Activated T-cell treated with anti-CD3 and anti-CD28 coated beads, Interleukin-2, amount 50 U/mL, for 1 hour (primary cell): ENCODE results near the gene EXOC3L1.

Experiments used
- DNase-seq: peaks from one replicate; pipeline ENCODE4 v3.0.0-alpha.2; 2020

Gene EXOC3L1, protein sequence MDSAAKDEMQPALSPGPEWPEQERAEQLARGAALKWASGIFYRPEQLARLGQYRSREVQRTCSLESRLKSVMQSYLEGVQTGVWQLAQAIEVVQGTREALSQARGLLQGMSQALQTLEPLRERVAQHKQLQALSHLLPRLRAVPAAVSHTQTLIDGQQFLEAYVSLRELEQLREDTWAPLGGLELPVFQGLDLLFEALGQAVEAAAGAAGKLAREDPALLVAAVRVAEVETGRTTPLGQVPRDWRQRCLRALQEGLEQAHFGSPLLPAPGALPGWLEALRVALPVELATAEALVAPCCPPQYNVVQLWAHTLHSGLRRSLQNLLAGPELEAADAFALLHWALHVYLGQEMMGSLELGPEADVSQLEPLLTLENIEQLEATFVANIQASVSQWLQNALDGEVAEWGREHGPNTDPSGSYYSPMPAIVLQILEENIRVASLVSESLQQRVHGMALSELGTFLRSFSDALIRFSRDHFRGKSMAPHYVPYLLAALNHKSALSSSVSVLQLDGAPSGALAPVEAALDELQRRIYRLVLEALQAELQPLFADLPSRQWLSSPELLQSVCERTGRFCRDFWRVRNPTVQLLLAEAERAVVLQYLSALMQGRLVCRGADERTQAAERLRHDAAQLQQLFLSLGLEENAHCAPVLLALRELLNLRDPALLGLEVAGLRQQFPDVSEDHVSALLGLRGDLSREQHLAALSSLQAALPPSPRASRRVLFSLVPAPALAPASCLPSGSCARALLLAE

DNA sequence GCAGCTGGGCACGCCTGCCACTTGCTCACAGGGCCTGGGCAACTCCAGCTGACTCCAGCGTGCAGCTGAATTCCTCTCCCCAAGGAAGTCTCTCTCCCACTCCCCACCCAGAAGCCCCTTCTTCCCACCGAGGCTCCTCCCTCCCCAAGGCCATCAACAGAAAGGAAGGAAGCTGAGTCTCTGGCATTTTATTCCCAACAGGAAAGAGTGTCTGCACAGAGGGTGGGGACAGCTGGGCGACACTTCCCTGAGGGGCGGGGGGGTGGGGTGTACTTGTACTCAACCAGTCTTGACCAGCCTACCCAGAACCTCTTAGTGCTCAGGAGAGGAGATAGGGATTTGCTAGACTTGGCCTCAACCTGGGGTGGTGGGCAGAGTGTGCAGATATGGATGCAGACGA lies at the start of gene EXOC3L1:
EXOC3L1 (minus strand) TSS at position 96 of the 400 bp plus-strand sequence. CDS start 460 bp downstream, outside the sequence.
- DNase-seq, result no peak

DNA sequence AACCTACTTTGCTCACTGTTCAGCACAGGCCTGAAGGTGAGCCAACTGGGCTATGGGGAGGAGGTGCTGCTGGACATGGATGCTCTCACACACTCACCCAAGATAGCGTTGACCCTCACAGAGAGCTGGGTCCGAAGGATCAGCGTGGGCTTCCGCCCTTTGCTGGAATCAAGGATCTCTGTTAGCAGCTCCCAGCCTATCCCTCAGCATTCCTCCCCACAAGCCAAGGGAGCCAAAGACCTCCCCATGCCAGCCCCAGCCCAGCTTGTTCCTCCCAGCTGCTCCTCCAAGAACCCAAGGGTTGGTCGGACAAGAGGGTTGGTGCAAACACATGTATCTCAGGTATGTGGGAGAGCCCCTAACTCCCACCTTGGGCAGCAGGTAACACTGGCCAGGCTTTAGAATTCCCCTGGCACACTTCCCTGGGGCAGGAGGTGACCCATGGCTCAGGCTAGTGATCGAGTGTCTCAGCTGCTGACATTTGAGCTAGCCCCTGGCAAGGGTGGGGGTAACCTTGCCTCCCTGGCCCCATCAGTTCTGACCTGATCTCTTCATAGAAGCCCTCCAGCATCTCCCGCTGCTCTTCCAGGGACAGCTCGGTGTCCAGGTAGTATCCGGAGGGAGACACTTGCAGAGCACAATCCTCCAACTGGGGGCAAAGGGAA lies 49.0 kb upstream of the EXOC3L1 start:
- no peak for DNase-seq

DNA sequence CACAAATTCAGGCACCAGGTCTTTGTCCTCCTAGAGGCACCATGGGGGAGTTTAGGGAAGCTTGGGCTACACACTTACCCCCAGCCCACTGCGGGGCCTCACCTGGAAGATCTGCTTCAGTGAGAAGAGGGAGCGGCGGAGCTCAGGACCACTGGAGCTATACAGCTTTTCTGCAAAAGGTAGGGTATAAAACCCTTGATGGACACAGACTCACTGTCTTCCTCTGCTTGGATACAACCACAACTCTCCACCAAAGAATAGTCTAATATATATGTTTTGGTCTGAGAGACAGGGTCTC lies 48.3 kb upstream of the EXOC3L1 start:
- DNase-seq, result no peak

DNA sequence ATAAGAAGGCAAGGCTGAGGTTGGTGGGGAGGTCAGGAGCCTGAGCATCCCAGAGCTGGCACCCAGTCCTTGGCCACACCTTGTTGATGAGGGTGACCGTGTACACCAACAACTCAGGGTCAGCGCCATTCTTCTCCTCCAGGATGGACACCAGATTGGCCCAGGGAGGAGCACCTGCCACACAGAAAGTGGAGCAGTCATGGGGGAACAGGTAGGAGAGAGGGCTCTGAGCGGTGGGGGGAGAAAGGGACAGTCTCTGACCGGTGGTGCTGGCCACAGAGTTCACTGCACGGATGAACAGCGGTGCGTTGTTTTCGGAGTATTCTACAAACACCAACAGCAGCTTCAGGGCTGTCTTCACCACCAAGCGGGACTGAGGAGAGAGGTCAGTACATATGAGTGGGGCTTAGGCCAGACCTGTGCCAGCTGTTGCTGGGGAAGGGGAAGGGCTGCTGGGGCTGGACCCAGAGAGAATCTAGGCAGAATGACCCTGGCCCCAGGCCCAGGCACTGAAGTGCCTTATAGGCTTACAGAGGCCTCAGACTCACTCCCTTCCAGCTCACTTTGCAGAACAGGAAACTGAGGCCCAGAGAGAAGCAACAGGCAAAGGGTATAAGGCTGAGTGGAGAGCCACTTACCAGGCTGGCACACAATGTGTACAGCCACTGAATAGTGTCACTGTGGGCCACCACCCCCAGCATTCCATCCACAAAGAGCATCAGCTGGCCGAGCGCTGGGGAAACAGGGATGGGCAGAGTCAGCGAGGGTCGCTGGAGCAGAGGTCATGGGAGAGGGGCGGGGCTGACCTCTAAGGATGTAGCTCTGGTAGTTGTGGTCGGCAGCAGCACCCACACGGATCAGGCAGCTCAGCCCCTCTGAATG lies 47.7 kb upstream of the EXOC3L1 start:
- no peak for DNase-seq

DNA sequence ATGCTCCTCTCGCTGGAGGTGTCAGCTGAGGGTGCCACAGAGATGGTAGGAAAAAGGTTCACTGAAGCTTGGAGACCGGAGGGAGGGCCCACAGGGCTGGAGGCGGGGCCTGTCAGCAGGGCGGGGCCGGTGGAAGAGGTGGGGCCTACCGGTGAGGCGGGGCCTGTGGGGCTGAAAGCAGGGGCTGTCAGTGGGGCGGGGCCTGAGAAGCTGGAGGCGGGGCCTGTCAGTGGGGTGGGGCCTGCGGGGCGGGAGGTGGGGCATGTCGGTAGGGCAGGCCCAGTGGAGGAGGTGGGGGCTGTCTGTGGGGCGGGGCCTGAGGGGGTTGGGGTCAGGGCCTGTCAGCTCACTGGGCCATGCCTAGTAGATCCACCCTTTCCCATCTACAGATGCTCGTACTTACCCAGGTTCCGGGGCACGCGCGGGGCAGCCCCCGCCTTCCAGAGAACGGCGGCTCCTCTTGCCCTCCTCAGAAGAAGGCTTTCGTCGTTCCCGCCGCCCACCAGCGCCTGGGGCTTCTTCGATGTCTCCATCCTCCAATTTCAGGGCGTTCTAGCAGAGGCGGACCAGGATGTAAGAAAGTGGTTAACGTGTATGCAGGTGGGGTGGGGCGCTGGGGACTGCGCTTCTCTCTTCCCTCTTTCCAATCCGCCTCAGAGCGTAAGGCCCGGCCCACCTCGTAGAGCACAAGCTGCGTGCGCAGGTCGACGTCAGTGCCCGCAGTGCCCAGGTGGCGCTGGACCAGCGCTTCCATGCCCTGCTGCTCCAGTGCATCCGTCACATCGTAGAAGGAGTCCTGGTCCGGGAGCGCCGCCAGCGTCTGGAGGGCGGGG lies 46.8 kb upstream of the EXOC3L1 start:
- DNase-seq, result peak; percentile 83

DNA sequence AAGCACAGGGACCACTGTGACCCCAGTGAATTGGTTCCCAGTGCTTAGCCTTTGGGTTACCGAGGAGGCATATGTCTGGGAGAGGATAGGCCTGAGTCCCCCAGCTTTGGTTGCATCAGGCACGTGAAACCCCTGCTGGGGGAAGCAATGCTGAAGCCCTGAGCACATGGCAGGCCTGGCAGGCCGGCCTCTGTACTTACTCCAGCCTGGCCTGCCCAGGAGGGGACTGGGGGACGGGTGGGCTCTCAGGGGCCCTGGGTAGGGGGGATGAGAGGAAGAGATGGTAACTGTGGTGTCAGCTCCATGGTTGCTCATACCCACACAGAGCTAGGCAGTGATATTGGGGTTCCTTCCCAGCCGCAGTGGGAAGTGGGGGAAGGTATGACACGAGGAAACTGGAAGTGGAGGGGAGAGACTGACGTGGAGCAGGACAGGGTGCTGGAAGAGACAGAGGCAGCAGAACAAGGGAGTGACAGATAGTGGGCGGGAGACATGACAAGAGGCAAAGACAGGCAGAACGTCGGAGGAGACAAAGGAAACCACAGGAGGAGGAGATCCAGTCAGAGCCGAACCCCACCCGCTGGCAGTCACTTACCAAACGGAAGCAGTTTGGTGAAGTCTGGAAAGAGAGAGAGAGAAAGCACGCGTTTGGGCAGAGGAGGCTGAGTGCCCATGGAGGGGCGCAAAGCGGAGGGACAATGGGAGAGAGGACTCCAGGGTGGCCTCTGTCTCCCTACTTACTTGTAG lies 46.1 kb upstream of the EXOC3L1 start:
- no peak for DNase-seq

DNA sequence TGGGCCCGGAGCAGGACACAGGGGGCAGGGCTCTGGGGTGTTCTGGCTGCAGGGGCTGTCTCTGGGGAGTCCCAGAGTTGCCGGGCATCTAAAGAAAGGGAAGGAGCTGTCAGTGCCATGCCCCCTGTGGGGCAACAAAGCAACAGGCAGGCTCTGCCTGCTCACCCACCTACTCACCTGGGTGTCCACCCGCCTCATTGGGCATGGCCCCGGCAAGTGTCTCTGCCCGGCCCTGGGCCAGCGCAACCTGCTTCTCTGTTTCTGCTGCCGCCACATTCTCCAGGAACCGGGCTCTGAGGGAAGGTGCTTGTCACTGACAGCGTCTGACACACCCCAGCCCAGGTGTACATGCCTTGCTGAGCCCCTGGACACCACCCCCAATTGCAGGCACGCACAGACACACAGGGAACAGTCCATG lies 44.3 kb upstream of the EXOC3L1 start:
- DNase-seq, result no peak

DNA sequence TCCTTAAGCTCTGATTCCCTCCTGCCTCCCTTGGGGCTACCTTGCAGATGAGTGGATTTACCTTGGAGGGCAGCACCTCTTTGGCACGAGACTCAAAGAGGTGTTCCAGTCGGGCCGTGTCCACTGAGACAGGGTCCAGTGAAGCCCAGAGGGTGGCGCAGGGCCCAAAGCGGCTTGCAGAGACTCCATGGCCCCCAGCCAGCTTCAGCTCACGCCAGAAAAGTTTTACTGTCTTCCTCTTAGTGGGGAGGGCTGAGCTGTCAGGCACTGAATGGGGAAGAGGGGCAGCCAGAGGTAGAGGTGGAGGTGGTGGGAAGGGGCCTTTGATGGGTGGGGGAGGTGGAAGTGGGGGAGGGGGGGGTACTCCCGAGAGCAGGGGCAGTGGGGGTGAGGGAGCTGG lies 43.7 kb upstream of the EXOC3L1 start:
- DNase-seq, result no peak

DNA sequence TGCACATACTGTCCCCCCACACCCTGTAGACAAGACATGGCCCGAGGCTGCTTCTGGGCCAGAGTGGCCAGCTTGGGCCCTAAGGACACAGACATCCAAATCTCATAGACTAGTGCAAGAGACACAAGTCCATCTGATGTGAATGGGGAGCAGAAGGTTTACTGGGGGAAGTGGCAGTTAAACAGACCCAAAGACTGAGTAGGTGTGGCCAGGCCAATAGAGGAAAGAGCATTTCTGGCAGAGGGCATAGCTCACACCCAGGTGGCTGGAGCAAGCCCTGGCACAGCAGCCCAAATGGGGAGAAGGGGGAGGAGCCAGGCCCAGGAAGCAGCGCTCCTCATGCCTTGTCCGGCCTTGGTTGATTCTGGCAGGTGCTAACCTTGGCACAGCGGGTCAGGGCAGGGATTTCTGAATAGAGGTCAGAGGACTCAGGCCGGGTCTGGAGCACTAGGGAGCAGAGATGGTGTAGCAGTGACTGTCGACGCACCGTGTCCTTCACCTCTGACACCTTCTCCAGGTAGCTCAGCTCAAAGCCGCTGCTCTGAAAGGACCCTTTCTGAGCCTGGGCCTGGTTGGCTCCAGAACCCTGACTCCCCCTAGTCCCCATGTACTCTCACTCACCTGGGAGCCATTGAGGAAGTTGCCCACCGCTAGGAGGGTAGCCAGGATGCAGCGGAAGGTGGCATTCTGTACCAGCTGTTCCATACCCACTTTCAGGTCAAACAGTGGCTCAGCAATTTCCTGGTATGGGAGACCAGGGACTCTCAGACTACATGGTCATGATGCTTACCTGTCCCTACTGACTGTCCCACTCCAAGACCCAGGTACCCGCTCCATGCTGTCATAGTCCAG lies 41.1 kb upstream of the EXOC3L1 start:
- no peak for DNase-seq

DNA sequence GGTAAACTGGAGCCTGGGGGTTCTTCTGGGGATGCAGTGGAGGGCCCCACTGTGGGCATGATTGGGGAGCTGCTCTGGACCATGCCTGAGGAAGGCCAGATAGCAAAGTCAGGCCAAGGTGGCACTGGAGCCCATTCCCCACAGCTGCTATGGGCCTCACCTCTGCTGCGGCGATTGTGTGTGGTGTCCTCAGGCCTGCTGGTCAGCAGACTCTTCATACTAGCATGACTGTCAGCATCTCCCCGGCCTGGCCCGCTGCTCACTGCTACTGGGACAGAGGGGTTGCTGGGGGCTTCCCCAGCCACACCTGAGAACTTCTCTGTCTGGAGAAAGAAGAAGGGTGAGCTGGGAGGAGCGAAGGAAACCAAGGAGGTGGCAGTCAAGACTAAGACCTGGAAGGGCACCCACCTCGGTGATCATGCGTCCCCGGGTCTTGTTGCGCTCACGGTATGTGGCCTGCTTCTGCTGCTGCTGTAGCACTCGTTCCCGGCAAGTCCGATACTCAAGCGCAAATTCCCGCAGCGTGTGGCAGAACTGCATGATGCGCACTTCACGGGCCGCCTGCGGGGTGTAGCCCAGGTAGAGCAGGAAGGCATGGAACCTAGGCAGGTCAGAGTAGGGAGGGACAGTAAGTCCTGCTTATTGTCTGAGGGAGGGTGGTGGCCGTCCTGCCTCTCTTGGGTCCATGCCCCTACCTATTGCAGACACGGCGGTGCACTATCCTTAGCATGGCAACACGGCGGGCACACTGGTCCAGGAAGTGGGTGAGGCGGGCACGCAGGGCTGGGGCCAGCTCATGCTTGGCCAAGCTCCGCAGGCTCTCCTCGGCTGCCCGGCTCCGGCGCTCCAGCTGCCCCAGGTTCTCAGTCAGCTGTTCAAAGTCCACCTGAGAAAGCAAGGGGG lies 40.2 kb upstream of the EXOC3L1 start:
- no peak for DNase-seq

DNA sequence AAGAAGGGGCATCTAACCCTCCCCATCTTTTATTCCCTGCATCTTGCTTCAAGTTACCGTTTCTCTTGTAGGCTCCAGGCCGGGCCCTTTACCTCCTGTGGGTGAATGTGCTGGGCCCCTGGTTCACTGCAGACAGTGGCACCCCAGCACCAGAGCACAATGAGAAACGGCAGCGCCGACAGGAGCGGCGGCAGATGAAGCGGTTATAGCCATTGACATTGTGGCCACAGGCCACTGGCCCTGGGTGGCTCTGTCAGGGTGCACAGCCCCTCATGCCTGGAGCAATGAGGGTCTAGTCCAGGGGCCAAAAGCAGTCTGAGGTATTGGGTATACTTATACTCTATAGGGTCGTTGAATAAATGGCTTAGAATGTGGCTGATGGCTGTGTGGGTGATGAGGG lies 39.0 kb upstream of the EXOC3L1 start:
- no peak for DNase-seq

DNA sequence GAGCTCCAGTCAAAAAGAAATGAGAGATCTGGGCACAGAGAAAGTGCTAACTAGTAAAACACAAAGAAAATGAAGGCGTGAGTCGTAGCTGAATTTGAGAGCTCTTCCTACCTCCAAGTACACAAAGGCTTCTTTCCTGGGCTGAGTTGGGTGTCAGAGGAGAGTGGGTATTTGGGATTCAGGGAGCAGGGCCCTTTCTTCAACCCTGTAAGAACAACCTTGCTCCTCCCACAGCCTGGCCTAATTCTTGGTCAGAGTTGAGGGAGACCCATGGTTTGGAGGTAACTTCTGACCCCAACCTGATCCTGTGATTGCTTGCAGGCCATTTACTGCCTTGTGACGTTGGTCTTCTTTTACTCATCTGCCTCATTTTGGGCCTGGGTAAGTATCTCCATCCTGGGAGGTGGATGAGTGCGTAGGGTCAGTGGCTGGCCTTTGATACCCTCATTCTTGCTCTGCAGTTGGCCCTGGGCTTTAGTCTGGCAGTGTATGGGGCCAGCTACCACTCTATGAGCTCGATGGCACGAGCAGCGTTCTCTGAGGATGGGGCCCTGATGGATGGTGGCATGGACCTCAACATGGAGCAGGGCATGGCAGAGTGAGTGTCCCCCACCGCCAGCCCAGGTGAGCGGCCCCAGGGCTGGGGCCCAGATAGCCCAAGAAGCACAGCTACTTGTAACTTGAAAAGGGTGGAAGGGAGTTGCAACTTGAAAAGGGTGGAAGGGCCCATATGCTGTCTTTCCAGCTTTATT lies 38.3 kb upstream of the EXOC3L1 start:
- no peak for DNase-seq

DNA sequence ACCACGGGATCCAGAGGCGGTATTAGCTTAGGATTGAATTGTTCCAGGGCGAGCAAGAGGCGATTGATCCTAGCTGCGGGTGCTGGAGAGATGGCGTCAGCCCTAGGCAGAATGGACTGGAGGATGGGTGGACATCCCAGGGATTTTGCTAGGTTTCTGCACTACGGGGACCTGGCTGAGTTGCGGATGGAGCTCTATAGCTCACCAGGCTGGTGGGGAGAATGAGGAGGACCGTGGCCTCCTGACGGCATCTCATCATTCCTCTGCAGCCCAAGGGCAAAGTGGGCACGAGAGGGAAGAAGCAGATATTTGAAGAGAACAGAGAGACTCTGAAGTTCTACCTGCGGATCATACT lies 37.6 kb upstream of the EXOC3L1 start:
- DNase-seq, result no peak

DNA sequence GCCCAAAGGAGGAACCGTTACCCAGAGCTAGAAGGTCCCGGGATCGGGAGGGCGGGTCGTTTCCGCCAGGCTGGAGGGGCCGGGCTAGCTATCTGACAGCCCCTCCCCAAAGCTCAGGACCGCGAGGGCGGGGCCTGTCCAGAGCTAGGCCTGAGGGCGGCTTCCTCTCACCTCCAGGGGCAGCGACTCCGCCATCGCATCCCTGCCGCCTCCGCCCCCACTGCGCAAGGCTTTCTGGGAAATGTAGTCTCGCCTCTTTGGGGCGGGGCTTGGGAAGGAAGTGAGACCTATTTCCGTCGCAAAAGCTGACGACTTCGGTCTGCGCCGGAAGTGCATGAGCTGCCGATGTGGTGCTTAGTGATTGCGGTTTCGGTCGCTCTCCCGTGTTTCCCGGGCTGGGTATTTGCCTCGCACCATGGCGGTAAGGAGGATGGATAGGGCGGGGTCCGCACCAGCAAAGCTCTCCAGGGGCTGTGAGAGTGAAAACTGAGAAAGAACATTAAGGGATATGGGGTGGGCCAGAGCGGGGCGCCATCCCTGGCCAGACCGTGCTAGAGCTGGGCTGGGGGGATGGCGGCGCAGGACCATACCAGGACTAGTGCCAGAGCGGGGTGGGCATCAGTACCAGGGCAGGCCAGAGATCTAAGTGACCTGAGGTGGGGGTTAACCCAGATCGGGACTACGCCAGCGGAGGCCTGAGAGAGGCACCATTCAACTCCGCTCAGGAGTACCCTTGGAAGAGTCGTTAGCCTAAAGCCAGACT lies 37.0 kb upstream of the EXOC3L1 start, which contains the start of gene TMEM208:
TMEM208 (plus strand) TSS at position 327 of the 763 bp plus-strand sequence; CDS start at position 416, 89 bp downstream.
- DNase-seq, result peak; percentile 99

DNA sequence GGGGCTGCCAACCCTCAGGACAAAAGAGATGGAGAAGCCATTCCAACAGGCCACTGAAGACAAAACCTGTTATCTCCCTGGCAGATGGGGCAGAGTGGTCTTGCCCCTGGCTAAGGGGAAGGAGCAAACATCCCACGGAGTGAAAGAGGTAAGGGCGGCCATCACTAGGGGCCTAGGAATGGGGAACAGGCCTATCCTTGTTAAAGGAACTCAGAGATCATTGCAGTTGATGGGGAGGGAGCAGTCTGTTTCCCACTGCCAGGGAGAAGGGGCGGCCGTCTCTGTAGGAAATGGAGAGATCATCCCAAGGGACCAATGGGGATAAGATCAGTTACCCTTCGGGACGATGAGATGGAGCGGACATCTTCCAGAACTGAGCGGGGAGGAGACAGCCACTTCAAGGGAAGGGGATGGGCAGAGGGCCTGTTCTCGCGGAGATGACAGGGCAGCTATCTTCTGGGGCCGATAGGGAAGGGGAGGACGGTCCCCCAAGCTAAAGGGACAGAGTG lies 36.4 kb upstream of the EXOC3L1 start:
- no peak for DNase-seq

DNA sequence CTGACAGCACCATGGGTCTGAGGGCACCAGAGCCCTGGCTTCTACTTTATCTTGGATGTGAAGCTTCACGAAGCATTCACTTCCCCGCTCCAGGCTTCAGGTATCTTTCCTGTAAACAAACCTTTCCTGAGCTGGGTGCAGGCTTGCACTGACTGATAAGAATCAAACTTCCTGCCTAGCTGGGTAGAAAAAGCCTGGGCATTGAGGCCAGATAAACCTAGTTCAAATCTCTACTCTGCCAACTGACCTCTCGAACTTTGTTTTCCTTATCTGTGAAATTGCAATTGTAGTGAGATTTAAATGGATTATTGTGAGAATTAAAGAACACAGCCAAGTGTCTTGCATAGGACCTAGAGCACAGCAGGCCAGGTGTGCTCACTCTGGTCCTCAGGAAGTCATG lies 34.1 kb upstream of the EXOC3L1 start:
- no peak for DNase-seq
